IPS-20b (cell line): Measurements from ENCODE around the gene ATMIN.
A peak's percentile ranks its signal among the peaks of the same experiment; 100 is the strongest.

ENCODE experiments used
- H3K27ac ChIP-seq: one replicate; pipeline ENCODE4 v1.5.1; 2013; ENCODE audit warnings: low read length
- H3K27me3 ChIP-seq: 2 replicates; pipeline ENCODE4 v1.6.1; 2013; ENCODE audit warnings: mild to moderate bottlenecking, low read length, inconsistent platforms; ENCODE audit not compliant: insufficient read depth
- H3K36me3 ChIP-seq: 2 replicates; pipeline ENCODE4 v1.6.1; 2013; ENCODE audit warnings: low read depth, mild to moderate bottlenecking, inconsistent platforms, low read length, moderate library complexity; ENCODE audit not compliant: insufficient read depth
- H3K4me1 ChIP-seq: 2 replicates; pipeline ENCODE4 v1.6.1; 2013; ENCODE audit warnings: mild to moderate bottlenecking, control low read depth, inconsistent platforms, low read length, moderate library complexity; ENCODE audit not compliant: insufficient read depth
- H3K4me3 ChIP-seq: 2 replicates; pipeline ENCODE4 v1.5.1; 2013; ENCODE audit warnings: mild to moderate bottlenecking, low read length, inconsistent platforms
- H3K9ac ChIP-seq: 2 replicates; pipeline ENCODE4 v1.6.1; 2013; ENCODE audit warnings: low read depth, mild to moderate bottlenecking, inconsistent platforms, low read length, moderate library complexity
- H3K9me3 ChIP-seq: 2 replicates; pipeline ENCODE4 v1.6.1; 2013; ENCODE audit warnings: mild to moderate bottlenecking, low read depth, low read length, inconsistent platforms; ENCODE audit not compliant: insufficient read depth

Gene ATMIN

GRCh38 chr16:80994451-80994850 is 41.2 kb upstream of the ATMIN start:
- peaks cover 11% of the 10 kb centered on the region; the same call in 1 of the 2 replicates for H3K36me3 ChIP-seq

GRCh38 chr16:80996688-80997138 is 38.9 kb upstream of the ATMIN start:
- H3K4me1 ChIP-seq = no peaks in the 10 kb centered on the region
- H3K36me3 ChIP-seq = peaks cover 4% of the 10 kb centered on the region; the same call in 1 of the 2 replicates
- H3K4me3 ChIP-seq = no peak overlapping the region
- H3K9ac ChIP-seq = no peak overlapping the region
- no peaks in the 10 kb centered on the region for H3K27me3 ChIP-seq
- H3K27ac ChIP-seq = no peak overlapping the region
- H3K9me3 ChIP-seq = no peaks in the 10 kb centered on the region

More at GRCh38 chr16:80994451-80994850, 41.2 kb upstream of the ATMIN start:
- H3K4me1 ChIP-seq = no peaks in the 10 kb centered on the region
- H3K27ac ChIP-seq = no peak overlapping the region
- H3K27me3 ChIP-seq = no peaks in the 10 kb centered on the region
- no peaks in the 10 kb centered on the region for H3K9me3 ChIP-seq
- no peak overlapping the region for H3K9ac ChIP-seq
- H3K4me3 ChIP-seq = no peak overlapping the region

GRCh38 chr16:80997139-80997798 is 38.4 kb upstream of the ATMIN start:
- no peak overlapping the region for H3K27ac ChIP-seq
- H3K9me3 ChIP-seq = no peaks in the 10 kb centered on the region
- no peaks in the 10 kb centered on the region for H3K36me3 ChIP-seq
- no peaks in the 10 kb centered on the region for H3K4me1 ChIP-seq
- H3K9ac ChIP-seq = no peak overlapping the region
- no peak overlapping the region for H3K4me3 ChIP-seq
- no peaks in the 10 kb centered on the region for H3K27me3 ChIP-seq

- Histone ChIP-seq H3K27ac (no peak overlapping the region), H3K27me3 (no peaks in the 10 kb centered on the region), H3K9me3 (no peaks in the 10 kb centered on the region), H3K4me1 (no peaks in the 10 kb centered on the region), H3K36me3 (no peaks in the 10 kb centered on the region), H3K9ac (no peak overlapping the region), H3K4me3 (no peak overlapping the region)
These were observed 37.5 kb upstream of the ATMIN start for GRCh38 chr16:80997964-80998620.

GRCh38 chr16:81000873-81001272 is 34.8 kb upstream of the ATMIN start:
- Histone ChIP-seq H3K4me1 (peaks cover 7% of the 10 kb centered on the region; the same call in 1 of the 2 replicates), H3K9ac (no peak overlapping the region), H3K4me3 (no peak overlapping the region), H3K9me3 (no peaks in the 10 kb centered on the region), H3K27me3 (no peaks in the 10 kb centered on the region), H3K27ac (no peak overlapping the region), H3K36me3 (no peaks in the 10 kb centered on the region)

GRCh38 chr16:81001330-81001729 is 34.3 kb upstream of the ATMIN start:
- Histone ChIP-seq H3K9ac (no peak overlapping the region), H3K27ac (no peak overlapping the region), H3K27me3 (no peaks in the 10 kb centered on the region), H3K4me1 (peaks cover 7% of the 10 kb centered on the region; the same call in 1 of the 2 replicates), H3K4me3 (no peak overlapping the region), H3K36me3 (no peaks in the 10 kb centered on the region), H3K9me3 (no peaks in the 10 kb centered on the region)

- Histone ChIP-seq H3K4me1 (peaks cover 7% of the 10 kb centered on the region; the same call in 1 of the 2 replicates), H3K4me3 (no peak overlapping the region), H3K36me3 (no peaks in the 10 kb centered on the region), H3K9me3 (no peaks in the 10 kb centered on the region), H3K27me3 (no peaks in the 10 kb centered on the region), H3K27ac (no peak overlapping the region), H3K9ac (no peak overlapping the region)
These were observed 32.6 kb upstream of the ATMIN start for GRCh38 chr16:81003064-81003463.

- H3K4me3 ChIP-seq = no peak overlapping the region
- H3K27me3 ChIP-seq = no peaks in the 10 kb centered on the region
- no peak overlapping the region for H3K9ac ChIP-seq
- H3K9me3 ChIP-seq = no peaks in the 10 kb centered on the region
- peaks cover 7% of the 10 kb centered on the region; the same call in 1 of the 2 replicates for H3K4me1 ChIP-seq
- no peaks in the 10 kb centered on the region for H3K36me3 ChIP-seq
- H3K27ac ChIP-seq = no peak overlapping the region
These were observed 31.8 kb upstream of the ATMIN start for GRCh38 chr16:81003610-81004460.

- H3K27ac ChIP-seq = no peak overlapping the region
- H3K4me1 ChIP-seq = peaks cover 7% of the 10 kb centered on the region; the same call in 1 of the 2 replicates
- H3K9ac ChIP-seq = 0 out of 2 replicates have a peak overlapping the region, but pooled peaks have one; percentile 10
- peaks cover 5% of the 10 kb centered on the region; the same call in 1 of the 2 replicates for H3K36me3 ChIP-seq
- H3K27me3 ChIP-seq = no peaks in the 10 kb centered on the region
- no peaks in the 10 kb centered on the region for H3K9me3 ChIP-seq
- H3K4me3 ChIP-seq = peak overlapping the region; percentile 48
These were observed 30.8 kb upstream of the ATMIN start for GRCh38 chr16:81004646-81005353.

- no peaks in the 10 kb centered on the region for H3K27me3 ChIP-seq
- H3K27ac ChIP-seq = no peak overlapping the region
- peaks cover 13% of the 10 kb centered on the region; the same call in 1 of the 2 replicates for H3K36me3 ChIP-seq
- peaks cover 7% of the 10 kb centered on the region; the same call in 1 of the 2 replicates for H3K4me1 ChIP-seq
- H3K4me3 ChIP-seq = peak overlapping the region; percentile 95
- no peaks in the 10 kb centered on the region for H3K9me3 ChIP-seq
- H3K9ac ChIP-seq = peak overlapping the region; percentile 99; the same call in 1 of the 2 replicates
These were observed 30.0 kb upstream of the ATMIN start for GRCh38 chr16:81005610-81006161.
